Heart left ventricle (tissue), 16 donors: ENCODE data around the gene AGO4. TPM values are rescaled to one million over a fixed set of nuclear protein-coding genes. Genes with fewer than 3 reads are reported as not detected.

Experiments used
- ATAC-seq, 4 donors: fragments of 200-7000 bp; cut with Tn5 transposase; one replicate each; pipeline ENCODE4 v1.9.1; 2020 to 2022; ENCODE audit warnings: moderate library complexity in 4 of 4, mild to moderate bottlenecking in 3 of 4, moderate number of reproducible peaks in 1 of 4
- DNase-seq, 5 donors: peaks; one replicate each; pipeline ENCODE4 v3.0.0-alpha.2; 2020
- H3K27ac ChIP-seq, 12 donors: fragments of 200-600 bp; sonication (generic) in 4 of 12; one replicate each; pipeline versions ENCODE4 v1.5.0 to v1.8.0; 2016 to 2022; ENCODE audit warnings: mild to moderate bottlenecking in 2 of 12
- H3K27me3 ChIP-seq, 9 donors: fragments of 200-600 bp; sonication (generic) in 2 of 9; one replicate each; pipeline versions ENCODE4 v1.5.1 to v1.8.0; 2016 to 2022; ENCODE audit warnings: mild to moderate bottlenecking in 3 of 9
- H3K36me3 ChIP-seq, 9 donors: fragments of 200-600 bp; sonication (generic) in 2 of 9; one replicate each; pipeline versions ENCODE4 v1.5.0 to v1.8.0; 2018 to 2022; ENCODE audit warnings: mild to moderate bottlenecking in 2 of 9
- H3K4me1 ChIP-seq, 12 donors: fragments of 200-600 bp; sonication (generic) in 4 of 12; one replicate each; pipeline versions ENCODE4 v1.5.0 to v1.8.0; 2016 to 2022; ENCODE audit warnings: mild to moderate bottlenecking in 3 of 12
- H3K4me3 ChIP-seq, 12 donors: fragments of 200-600 bp; sonication (generic) in 4 of 12; one replicate each; pipeline versions ENCODE4 v1.5.0 to v1.8.0; 2017 to 2022; ENCODE audit warnings: mild to moderate bottlenecking in 9 of 12, moderate library complexity in 4 of 12
- H3K9me3 ChIP-seq, 12 donors: fragments of 200-600 bp; sonication (generic) in 4 of 12; one replicate each; pipeline versions ENCODE4 v1.5.0 to v1.8.0; 2016 to 2022; ENCODE audit warnings: mild to moderate bottlenecking in 1 of 12
- CTCF ChIP-seq, 12 donors: fragments of 200-600 bp; sonication (generic) in 4 of 12; IDR thresholded peaks; one replicate each; pipeline versions ENCODE4 v1.5.0 to v1.8.0; 2018 to 2022; ENCODE audit warnings: antibody characterized with exemption in 12 of 12, mild to moderate bottlenecking in 5 of 12
- POLR2A ChIP-seq, 2 donors: fragments of 450-650 bp; IDR thresholded peaks; one replicate each; pipeline ENCODE4 v1.6.1; 2017; ENCODE audit warnings: antibody characterized with exemption in 2 of 2, mild to moderate bottlenecking in 2 of 2, moderate library complexity in 2 of 2
- WGBS, 4 donors: extraction: QIAGEN DNeasy Blood & Tissue Kit in 2 of 4; methylation state at CpG; one replicate each; pipeline versions ENCODE4 v1.1.5 to v1.1.7; 2013 to 2018; 5-methylcytosine and 5-hydroxymethylcytosine counted together
- intact Hi-C, 10 donors: fragments of 100-400 bp; cut with DNase I; formaldehyde crosslinking; loops; one replicate each; pipeline versions ENCODE4 v1.11.1 to v1.14.2; 2022
- polyA plus RNA-seq, 2 donors: library from polyadenylated mRNA; stranded (reverse); fragments of 200-250 nt; gene quantifications; one replicate each; pipeline ENCODE4 v1.2.3, GENCODE V29; 2013
- total RNA-seq, 9 donors: library from RNA; depleted of rRNA in 2 of 9; stranded (reverse); fragments of >200 nt in 2 of 9; fragmentation: NEBNext Ultra II Directional in 3 of 9; extraction: Animal tissue kit (Norgen Biotek cat#: 25700) in 3 of 9; gene quantifications; one replicate each; pipeline versions ENCODE4 v1.1.0 to v1.2.4, GENCODE V29; 2016 to 2023
- donor health status: ischemic (EF 13 %, LVEDD 7.1; RV severe dilation, severe dysfunction).
- donor health status: healthy with polysubstance abuse.
- donor health status: DM: no; HTN: yes; CAD: no.
- donor health status: DM: no; HTN: no; CAD: no.
- donor health status: ischemic (EF 25% LVEDD 6.9; RV normal size, moderate dysfunction).
- donor health status: ischemic (EF 25% LVEDD 5.7; RV mildly dilated, moderate dysfunction).
- donor health status: healthy.
- donor health status: DM: yes; HTN: yes; CAD: no.
- donor health status: ischemic (EF 35%, LVEDD 5.7; RV mildly dilated, moderate dysfunction).
- donor health status: nonischemic (EF 11% LVEDD 7.7; RV severe dilation, severe dysfunction).
- donor health status: DM: yes; HTN: yes; CAD: no.
- donor health status: PGD.
- donor health status: ischemic (EF 29% LVEDD 5.4; RV normal size, mild dysfunction).
- donor health status: nonischemic (EF 23%, LVEDD 6.1; RV moderate dilation, normal function).

The AGO4 gene
- total and polyA plus RNA-seq, 11 donors = 6.2 to 24.8 (median 15.7) TPM

- Histone ChIP-seq H3K4me3 (peak overlapping the region; percentile 56 to 100 (median 88)), H3K36me3 (peaks cover 0 to 6% (median 0%) of the 10 kb centered on the region in 9 donors), H3K27me3 (no peaks in the 10 kb centered on the region), H3K4me1 (peaks cover 0 to 48% (median 20%) of the 10 kb centered on the region in 12 donors), H3K9me3 (no peaks in the 10 kb centered on the region), H3K27ac (peak overlapping the region in 11 of 12 donors; percentile 68 to 90 (median 82))
- TF ChIP-seq POLR2A (IDR thresholded peaks at IDR 0.05) = no peak
- no peak for TF ChIP-seq CTCF (IDR thresholded peaks at IDR 0.05)
- peak; percentile 49 to 72 (median 52) for DNase-seq
- 0 to 2% (median 1%) methylated on average over 8 to 29 of the region's 29 CpGs for WGBS, 4 donors
- intact Hi-C loops = loop anchor here in 2 of 10 donors (1.0 to 10.0 kb wide), 3 partner anchors 48 to 201 kb away; partner anchors contain the start of genes AGO3 (in 2 of the 2), ADPRS (in 1 of the 2) and TEKT2 (in 1 of the 2)
- peak in 3 of 4 donors; percentile 15 to 63 (median 27) for ATAC-seq
Measured at GRCh38 chr1:35883635-35884101, 75.9 kb downstream of the AGO4 start.

- Histone ChIP-seq H3K27me3 (no peaks in the 10 kb centered on the region), H3K36me3 (peaks cover 0 to 17% (median 9%) of the 10 kb centered on the region in 9 donors), H3K4me1 (peaks cover 0 to 48% (median 20%) of the 10 kb centered on the region in 12 donors), H3K9me3 (no peaks in the 10 kb centered on the region), H3K4me3 (no peak overlapping the region), H3K27ac (no peak overlapping the region)
- TF ChIP-seq POLR2A (IDR thresholded peaks at IDR 0.05) (no peak), CTCF (IDR thresholded peaks at IDR 0.05) (no peak)
- no peak for ATAC-seq
- 54 to 64% (median 59%) methylated on average over 2 of the region's 2 CpGs for WGBS, 4 donors
- intact Hi-C loops = loop anchor here in 2 of 10 donors (5.0 to 10.0 kb wide), 3 partner anchors 42 to 200 kb away; partner anchors contain the start of genes ADPRS (in 1 of the 2), AGO3 (in 1 of the 2) and TEKT2 (in 1 of the 2)
- no peak for DNase-seq
Measured at GRCh38 chr1:35884934-35885333, 77.1 kb downstream of the AGO4 start.

GRCh38 chr1:35885961-35886558 lies 78.2 kb downstream of the AGO4 start:
- ATAC-seq (no peak), DNase-seq (no peak)
- WGBS, 4 donors = 43 to 70% (median 65%) methylated on average over 4 of the region's 4 CpGs
- no peak overlapping the region for H3K4me3 ChIP-seq
- H3K27ac ChIP-seq = no peak overlapping the region
- peaks cover 0 to 48% (median 20%) of the 10 kb centered on the region in 12 donors for H3K4me1 ChIP-seq
- H3K9me3 ChIP-seq = no peaks in the 10 kb centered on the region
- TF ChIP-seq POLR2A (IDR thresholded peaks at IDR 0.05) (no peak), CTCF (IDR thresholded peaks at IDR 0.05) (no peak)
- peaks cover 0 to 29% (median 20%) of the 10 kb centered on the region in 9 donors for H3K36me3 ChIP-seq
- no peaks in the 10 kb centered on the region for H3K27me3 ChIP-seq
- intact Hi-C loops = loop anchor here in 2 of 10 donors (5.0 to 10.0 kb wide), 2 partner anchors 41 to 199 kb away; partner anchors contain the start of genes ADPRS (in 1 of the 2) and TEKT2 (in 1 of the 2)
